Astrocyte of the cerebellum (primary cell): ENCODE measurements around the gene BDH1.

Experiments used
- DNase-seq: peaks from one replicate; pipeline ENCODE4 v3.0.0-alpha.2; 2011; ENCODE audit warnings: low read depth
- H3K4me3 ChIP-seq: 2 replicates; pipeline ENCODE4 v1.5.1; 2011; ENCODE audit warnings: mild to moderate bottlenecking, low read depth, low read length, moderate library complexity
- in situ Hi-C: cut with HindIII; loops from 2 replicates; pipeline ENCODE4 v1.10.0; 2017; ENCODE audit warnings: low sequenced_read_pairs
- TF ChIP-seq, protein P1 (sequence below): IDR thresholded peaks from 2 replicates; pipeline ENCODE4 v1.5.1; 2012; ENCODE audit warnings: low read length, low read depth, moderate library complexity, mild to moderate bottlenecking; ENCODE audit errors: missing control alignments

The BDH1 gene

GRCh38 chr3:197598404-197598980 is 42.7 kb upstream of the BDH1 start:
- no peak for DNase-seq
- in situ Hi-C loops: loop anchor here (10.0 kb wide), 1 partner anchor 76 kb away; no protein-coding TSS in a partner anchor
- TF ChIP-seq, protein P1, sequence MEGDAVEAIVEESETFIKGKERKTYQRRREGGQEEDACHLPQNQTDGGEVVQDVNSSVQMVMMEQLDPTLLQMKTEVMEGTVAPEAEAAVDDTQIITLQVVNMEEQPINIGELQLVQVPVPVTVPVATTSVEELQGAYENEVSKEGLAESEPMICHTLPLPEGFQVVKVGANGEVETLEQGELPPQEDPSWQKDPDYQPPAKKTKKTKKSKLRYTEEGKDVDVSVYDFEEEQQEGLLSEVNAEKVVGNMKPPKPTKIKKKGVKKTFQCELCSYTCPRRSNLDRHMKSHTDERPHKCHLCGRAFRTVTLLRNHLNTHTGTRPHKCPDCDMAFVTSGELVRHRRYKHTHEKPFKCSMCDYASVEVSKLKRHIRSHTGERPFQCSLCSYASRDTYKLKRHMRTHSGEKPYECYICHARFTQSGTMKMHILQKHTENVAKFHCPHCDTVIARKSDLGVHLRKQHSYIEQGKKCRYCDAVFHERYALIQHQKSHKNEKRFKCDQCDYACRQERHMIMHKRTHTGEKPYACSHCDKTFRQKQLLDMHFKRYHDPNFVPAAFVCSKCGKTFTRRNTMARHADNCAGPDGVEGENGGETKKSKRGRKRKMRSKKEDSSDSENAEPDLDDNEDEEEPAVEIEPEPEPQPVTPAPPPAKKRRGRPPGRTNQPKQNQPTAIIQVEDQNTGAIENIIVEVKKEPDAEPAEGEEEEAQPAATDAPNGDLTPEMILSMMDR: no peak
- no peak overlapping the region for H3K4me3 ChIP-seq

DNA sequence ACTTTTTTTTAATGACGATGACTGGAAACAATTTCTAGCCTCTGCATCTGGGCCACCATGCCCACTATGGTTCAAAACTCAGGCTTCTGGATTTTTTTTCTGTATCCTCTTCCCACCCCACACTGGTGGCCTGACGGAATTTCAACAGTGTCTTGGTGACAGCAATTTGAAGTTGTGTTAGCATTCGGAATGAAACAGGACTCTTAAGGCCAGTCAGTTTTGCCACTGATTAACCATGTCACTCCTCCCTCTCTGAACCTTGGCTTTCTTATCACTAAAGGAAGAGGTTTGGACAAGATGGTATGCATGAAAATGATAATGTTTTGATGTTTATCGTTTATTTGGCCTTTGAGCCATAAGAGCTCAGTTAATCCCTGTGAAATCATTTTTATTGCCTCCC is 41.6 kb upstream of the BDH1 start:
- TF ChIP-seq, protein P1: no peak
- in situ Hi-C loops: loop anchor here (10.0 kb wide), 1 partner anchor 77 kb away; no protein-coding TSS in a partner anchor

DNA sequence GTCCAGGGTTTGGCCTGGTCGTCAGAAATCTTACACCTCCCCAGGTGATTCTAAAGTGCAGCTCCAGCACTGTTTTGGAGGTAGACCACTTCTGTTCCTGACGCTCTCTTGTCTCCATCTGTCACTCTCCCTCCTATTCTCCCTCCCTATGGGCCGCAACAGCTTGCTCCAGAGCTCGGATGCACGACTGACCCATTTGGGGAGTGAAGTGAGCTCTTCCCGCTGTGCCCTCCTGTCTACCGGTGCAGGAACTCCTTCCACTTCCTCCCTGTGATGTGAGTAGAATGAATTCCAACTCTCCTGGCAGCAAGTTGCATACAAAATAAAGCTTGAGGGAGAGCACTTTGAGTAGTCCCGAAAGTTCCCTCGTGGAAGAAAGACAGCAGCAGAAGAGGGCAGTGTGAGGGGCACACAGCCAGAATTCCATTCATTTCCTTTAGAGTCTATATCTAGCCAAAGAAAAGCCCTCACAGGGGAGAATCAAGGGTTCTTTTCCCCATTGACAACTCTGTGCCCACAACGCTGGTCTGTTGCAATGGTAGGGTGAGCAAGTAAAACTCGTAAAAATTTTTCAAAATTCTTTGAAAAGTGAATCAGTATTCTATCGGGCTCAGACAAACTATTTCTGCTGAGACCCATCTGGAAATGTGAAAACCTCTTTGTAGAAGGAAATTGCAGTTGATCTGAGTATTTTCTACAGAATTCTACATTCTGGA is 39.9 kb upstream of the BDH1 start:
- in situ Hi-C loops: loop anchor here (10.0 kb wide), 1 partner anchor 79 kb away; no protein-coding TSS in a partner anchor
- DNase-seq: no peak
- H3K4me3 ChIP-seq: no peak overlapping the region
- TF ChIP-seq, protein P1: no peak

More for the DNA sequence above, 41.6 kb upstream of the BDH1 start:
- no peak for DNase-seq
- no peak overlapping the region for H3K4me3 ChIP-seq

- in situ Hi-C loops: loop anchor here (10.0 kb wide), 1 partner anchor 82 kb away; no protein-coding TSS in a partner anchor
- DNase-seq: no peak
- H3K4me3 ChIP-seq: no peak overlapping the region
- TF ChIP-seq, protein P1: no peak
Observed at GRCh38 chr3:197593046-197593380, 37.2 kb upstream of the BDH1 start.

DNA sequence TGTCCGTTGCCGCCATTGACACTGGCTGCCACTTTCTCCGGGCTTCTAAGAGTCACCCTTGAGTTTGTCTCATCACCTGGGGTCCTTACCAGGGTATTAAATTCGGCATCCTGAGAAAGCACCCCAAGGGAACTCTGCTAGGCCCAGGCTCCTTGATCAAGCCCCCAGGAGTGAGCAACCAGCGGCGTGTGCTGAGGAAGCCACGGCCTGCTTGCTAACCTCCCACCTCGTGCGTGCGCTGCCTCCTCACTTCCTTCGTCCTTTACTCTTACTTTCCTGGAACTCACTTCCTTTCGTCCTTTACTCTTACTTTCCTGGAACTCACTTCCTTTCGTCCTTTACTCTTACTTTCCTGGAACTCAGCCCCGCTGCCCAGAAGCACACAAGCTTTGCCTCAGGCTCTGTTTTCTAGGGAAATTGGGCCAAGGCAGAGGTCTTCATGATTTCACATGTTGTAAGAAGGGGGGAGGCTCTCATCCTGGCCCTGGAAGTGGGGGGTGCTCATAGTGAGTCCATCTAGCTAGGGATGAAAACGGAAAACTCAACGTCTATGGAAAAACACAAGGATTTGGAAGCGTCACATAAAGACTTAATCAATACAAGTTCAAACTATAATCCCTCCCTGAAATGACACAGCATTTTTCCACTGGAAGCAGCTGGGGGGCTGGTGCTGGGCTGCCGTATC is 36.7 kb upstream of the BDH1 start:
- in situ Hi-C loops: loop anchor here (10.0 kb wide), 1 partner anchor 82 kb away; no protein-coding TSS in a partner anchor
- H3K4me3 ChIP-seq: no peak overlapping the region
- TF ChIP-seq, protein P1: no peak
- DNase-seq: no peak

- in situ Hi-C loops: loop anchor here (10.0 kb wide), 1 partner anchor 83 kb away; no protein-coding TSS in a partner anchor
- TF ChIP-seq, protein P1: no peak
- no peak for DNase-seq
- H3K4me3 ChIP-seq: no peak overlapping the region
Observed at GRCh38 chr3:197591816-197592215, 36.0 kb upstream of the BDH1 start.
